Caco-2 (cell line): ENCODE results near the gene GET3. TPM values are rescaled to one million over a fixed set of nuclear protein-coding genes. Genes with fewer than 3 reads are reported as not detected.
A peak's percentile ranks its signal among the peaks of the same experiment; 100 is the strongest.
"Not testable (repeated sequence)": the region's sequence is repeated elsewhere in the genome, so short reads cannot be mapped to it uniquely, and the experiment has no call there.

Experiments
- BruUV-seq: library from RNA; stranded (reverse); fragments of 400-500 nt; replicated peaks from 2 replicates; lab custom pipeline; 2021; lab: Mats Ljungman, UMichigan
- CTCF ChIA-PET: fragments of 300-600 bp; sonication (Branson Sonifier 250); formaldehyde crosslinking; loops from one replicate; lab custom pipeline; 2022; ENCODE audit warnings: antibody characterized with exemption; lab: Charles Lee
- POLR2A ChIA-PET: fragments of 300-600 bp; sonication (Branson Sonifier 250); formaldehyde crosslinking; loops from one replicate; lab custom pipeline; 2022; ENCODE audit warnings: antibody characterized with exemption; lab: Charles Lee
- DNase-seq, 2 experiments: peaks; one replicate each; pipeline versions ENCODE4 v3.0.0 to v3.0.0-alpha.2; 2020 to 2022
- H3K27me3 ChIP-seq: replicated peaks from 2 replicates; pipeline ENCODE4 v1.6.0; 2011; ENCODE audit warnings: low read length; ENCODE audit not compliant: control insufficient read depth, insufficient read depth
- H3K36me3 ChIP-seq: 2 replicates; pipeline ENCODE4 v1.5.1; 2011; ENCODE audit warnings: low read length; ENCODE audit not compliant: control insufficient read depth, insufficient read depth
- H3K4me1 ChIP-seq: fragments of 250-450 bp; sonication (Bioruptor Pico); 2 replicates; pipeline ENCODE4 v1.5.1; 2020; ENCODE audit warnings: mild to moderate bottlenecking
- H3K4me3 ChIP-seq: 2 replicates; pipeline ENCODE4 v1.5.1; 2011; ENCODE audit warnings: low read depth, mild to moderate bottlenecking, control low read depth, low read length
- H3K9me3 ChIP-seq: fragments of 250-450 bp; sonication (Bioruptor Pico); 2 replicates; pipeline ENCODE4 v1.5.1; 2020; ENCODE audit warnings: mild to moderate bottlenecking, moderate library complexity
- H3K27ac Mint-ChIP-seq: one replicate; pipeline ENCODE4 v1.8.0; 2022; ENCODE audit warnings: mixed read lengths; ENCODE audit not compliant: unreplicated experiment
- H3K27me3 Mint-ChIP-seq: one replicate; pipeline ENCODE4 v1.8.0; 2022; ENCODE audit warnings: mixed read lengths; ENCODE audit not compliant: insufficient read depth, unreplicated experiment
- H3K36me3 Mint-ChIP-seq: one replicate; pipeline ENCODE4 v1.8.0; 2022; ENCODE audit warnings: mild to moderate bottlenecking, mixed read lengths; ENCODE audit not compliant: insufficient read depth, unreplicated experiment
- H3K4me1 Mint-ChIP-seq: one replicate; pipeline ENCODE4 v1.8.0; 2022; ENCODE audit warnings: low read depth, mixed read lengths; ENCODE audit not compliant: unreplicated experiment
- H3K4me3 Mint-ChIP-seq: one replicate; pipeline ENCODE4 v1.8.0; 2022; ENCODE audit warnings: mild to moderate bottlenecking, moderate library complexity, mixed read lengths; ENCODE audit not compliant: unreplicated experiment
- H3K9me3 Mint-ChIP-seq: one replicate; pipeline ENCODE4 v1.8.0; 2022; ENCODE audit warnings: mixed read lengths; ENCODE audit not compliant: unreplicated experiment
- intact Hi-C: fragments of 100-400 bp; cut with micrococcal nuclease; formaldehyde crosslinking; loops from one replicate; pipeline ENCODE4 v1.10.0; 2022; ENCODE audit not compliant: unreplicated experiment
- total RNA-seq: library from RNA; stranded (reverse); gene quantifications from 2 replicates; pipeline ENCODE4 v1.2.3, GENCODE V29; 2022
- TF ChIP-seq, protein P1 (sequence below), 2 experiments: fragments of 200-600 bp in 1 of 2; IDR thresholded peaks; 1 replicate in 1 of 2; 2 replicates in 1 of 2; pipeline versions ENCODE4 v1.5.1 to v1.8.0; 2011 to 2022; ENCODE audit warnings: antibody characterized with exemption in 1 of 2, control low read depth in 1 of 2, inconsistent platforms in 1 of 2, low read depth in 1 of 2, low read length in 1 of 2, mild to moderate bottlenecking in 1 of 2, moderate library complexity in 1 of 2; ENCODE audit not compliant: insufficient read depth in 1 of 2, severe bottlenecking in 1 of 2, unreplicated experiment in 1 of 2

Gene GET3
- total RNA-seq, 1 experiment from 2014 or later = 57.1 TPM

DNA sequence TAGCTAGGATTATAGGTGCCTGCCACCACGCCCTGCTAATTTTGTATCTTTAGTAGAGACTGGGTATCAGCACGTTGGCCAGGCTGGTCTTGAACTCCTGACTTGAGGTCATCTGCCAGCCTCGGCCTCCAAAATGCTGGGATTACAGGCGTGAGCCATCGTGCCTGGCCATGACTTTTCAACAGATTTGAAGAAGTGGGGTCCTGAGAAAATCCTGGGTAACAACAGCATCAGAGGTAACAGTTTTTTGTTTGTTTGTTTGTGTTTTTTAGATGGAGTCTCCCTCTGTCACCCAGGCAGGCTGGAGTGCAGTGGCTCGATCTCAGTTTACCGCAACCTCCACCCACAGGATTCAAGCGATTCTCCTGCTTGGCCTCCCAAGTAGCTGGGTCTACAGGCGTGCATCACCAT lies 57.7 kb downstream of the GET3 start:
- no peaks in the 10 kb centered on the region for H3K9me3 Mint-ChIP-seq

GRCh38 chr19:12796146-12797071 lies 59.1 kb downstream of the GET3 start:
- H3K36me3 Mint-ChIP-seq = peaks cover 51% of the 10 kb centered on the region
- no peaks in the 10 kb centered on the region for H3K27me3 Mint-ChIP-seq
- intact Hi-C loops = loop anchor here (1.0 to 2.0 kb wide), 3 partner anchors 19 to 80 kb away; no protein-coding TSS in a partner anchor
- Histone ChIP-seq H3K27me3 (no peaks in the 10 kb centered on the region), H3K9me3 (no peaks in the 10 kb centered on the region), H3K4me1 (peaks cover 9% of the 10 kb centered on the region), H3K4me3 (no peak overlapping the region), H3K36me3 (no peaks in the 10 kb centered on the region; the same call in none of the 2 replicates)
- POLR2A ChIA-PET = no interaction called here
- CTCF ChIA-PET = interaction anchor here (0.6 to 3.9 kb wide), 9 partner anchors 11 to 79 kb away, joined by 3 to 20 read pairs (median 4); partner anchors contain the start of gene GET3
- H3K9me3 Mint-ChIP-seq = no peaks in the 10 kb centered on the region
- peak; percentile 81 to 83 for DNase-seq
- peaks cover 5% of the 10 kb centered on the region for H3K4me1 Mint-ChIP-seq
- peak overlapping the region; percentile 21 for H3K27ac Mint-ChIP-seq
- TF ChIP-seq, protein P1, sequence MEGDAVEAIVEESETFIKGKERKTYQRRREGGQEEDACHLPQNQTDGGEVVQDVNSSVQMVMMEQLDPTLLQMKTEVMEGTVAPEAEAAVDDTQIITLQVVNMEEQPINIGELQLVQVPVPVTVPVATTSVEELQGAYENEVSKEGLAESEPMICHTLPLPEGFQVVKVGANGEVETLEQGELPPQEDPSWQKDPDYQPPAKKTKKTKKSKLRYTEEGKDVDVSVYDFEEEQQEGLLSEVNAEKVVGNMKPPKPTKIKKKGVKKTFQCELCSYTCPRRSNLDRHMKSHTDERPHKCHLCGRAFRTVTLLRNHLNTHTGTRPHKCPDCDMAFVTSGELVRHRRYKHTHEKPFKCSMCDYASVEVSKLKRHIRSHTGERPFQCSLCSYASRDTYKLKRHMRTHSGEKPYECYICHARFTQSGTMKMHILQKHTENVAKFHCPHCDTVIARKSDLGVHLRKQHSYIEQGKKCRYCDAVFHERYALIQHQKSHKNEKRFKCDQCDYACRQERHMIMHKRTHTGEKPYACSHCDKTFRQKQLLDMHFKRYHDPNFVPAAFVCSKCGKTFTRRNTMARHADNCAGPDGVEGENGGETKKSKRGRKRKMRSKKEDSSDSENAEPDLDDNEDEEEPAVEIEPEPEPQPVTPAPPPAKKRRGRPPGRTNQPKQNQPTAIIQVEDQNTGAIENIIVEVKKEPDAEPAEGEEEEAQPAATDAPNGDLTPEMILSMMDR (IDR thresholded peaks at IDR 0.05; ENCODE audit: insufficient read depth in 1 of 2, low read depth in 1 of 2, low read length in 1 of 2, severe bottlenecking in 1 of 2, unreplicated experiment in 1 of 2) = peak; percentile 91
- BruUV-seq = no TSS peak
- peak overlapping the region; percentile 45 for H3K4me3 Mint-ChIP-seq

More for the DNA sequence above, 57.7 kb downstream of the GET3 start:
- DNase-seq = no peak
- TF ChIP-seq, protein P1 (IDR thresholded peaks at IDR 0.05; ENCODE audit: insufficient read depth in 1 of 2, low read depth in 1 of 2, low read length in 1 of 2, severe bottlenecking in 1 of 2, unreplicated experiment in 1 of 2) = no peak
- intact Hi-C loops = loop anchor here (5.0 kb wide), 1 partner anchor 357 kb away; the partner anchor contains the start of genes IER2 and STX10
- Histone ChIP-seq H3K27me3 (no peaks in the 10 kb centered on the region), H3K9me3 (no peaks in the 10 kb centered on the region), H3K36me3 (no peaks in the 10 kb centered on the region; the same call in 1 of the 2 replicates), H3K4me1 (peaks cover 14% of the 10 kb centered on the region), H3K4me3 (no peak overlapping the region)
- BruUV-seq = no TSS peak
- ChIA-PET CTCF (interaction anchor here (0.7 to 3.9 kb wide), 7 partner anchors 9 to 113 kb away, joined by 3 to 20 read pairs (median 6); partner anchors contain the start of genes DHPS and GET3), POLR2A (no interaction called here)
- H3K36me3 Mint-ChIP-seq = peaks cover 56% of the 10 kb centered on the region
- H3K27ac Mint-ChIP-seq = no peak overlapping the region
- no peaks in the 10 kb centered on the region for H3K27me3 Mint-ChIP-seq
- H3K4me1 Mint-ChIP-seq = peaks cover 15% of the 10 kb centered on the region
- H3K4me3 Mint-ChIP-seq = no peak overlapping the region

- ChIA-PET POLR2A (interaction anchor here (0.6 kb wide), 1 partner anchor 76 kb away, joined by 11 read pairs; no protein-coding TSS in a partner anchor), CTCF (interaction anchor here (0.7 to 3.9 kb wide), 3 partner anchors 19 to 51 kb away, joined by 4 to 20 read pairs (median 6); partner anchors contain the start of gene HOOK2)
- TF ChIP-seq, protein P1 (IDR thresholded peaks at IDR 0.05; ENCODE audit: insufficient read depth in 1 of 2, low read depth in 1 of 2, low read length in 1 of 2, severe bottlenecking in 1 of 2, unreplicated experiment in 1 of 2) = no peak
- Mint-ChIP-seq H3K27me3 (no peaks in the 10 kb centered on the region), H3K36me3 (peaks cover 44% of the 10 kb centered on the region), H3K9me3 (no peaks in the 10 kb centered on the region), H3K4me3 (no peak overlapping the region), H3K27ac (no peak overlapping the region), H3K4me1 (peaks cover 7% of the 10 kb centered on the region)
- intact Hi-C loops = loop anchor here (2.0 kb wide), 1 partner anchor 80 kb away; no protein-coding TSS in a partner anchor
- DNase-seq = no peak
- no peaks in the 10 kb centered on the region for H3K9me3 ChIP-seq
- H3K36me3 ChIP-seq = no peaks in the 10 kb centered on the region; the same call in none of the 2 replicates
- no TSS peak for BruUV-seq
- H3K27me3 ChIP-seq = no peaks in the 10 kb centered on the region
- H3K4me1 ChIP-seq = peaks cover 9% of the 10 kb centered on the region
- no peak overlapping the region for H3K4me3 ChIP-seq
Observed at GRCh38 chr19:12797141-12797587, 59.9 kb downstream of the GET3 start.

GRCh38 chr19:12797607-12798006 lies 60.3 kb downstream of the GET3 start:
- not testable (repeated sequence) for H3K27ac Mint-ChIP-seq, DNase-seq, BruUV-seq, H3K27me3 Mint-ChIP-seq, H3K4me3 ChIP-seq, H3K4me3 Mint-ChIP-seq, H3K36me3 ChIP-seq, H3K9me3 Mint-ChIP-seq, H3K9me3 ChIP-seq, H3K27me3 ChIP-seq
- CTCF ChIA-PET = interaction anchor here (0.7 to 3.9 kb wide), 3 partner anchors 19 to 50 kb away, joined by 4 to 20 read pairs (median 6); partner anchors contain the start of gene HOOK2
- Mint-ChIP-seq H3K36me3 (peaks cover 40% of the 10 kb centered on the region), H3K4me1 (peaks cover 11% of the 10 kb centered on the region)
- intact Hi-C loops = loop anchor here (2.0 kb wide), 1 partner anchor 81 kb away; no protein-coding TSS in a partner anchor
- peaks cover 13% of the 10 kb centered on the region for H3K4me1 ChIP-seq
- POLR2A ChIA-PET = interaction anchor here (0.6 kb wide), 1 partner anchor 76 kb away, joined by 11 read pairs; no protein-coding TSS in a partner anchor
